ENCODE results near the gene PIP4K2B. TPM values are rescaled to one million over a fixed set of nuclear protein-coding genes. Genes with fewer than 3 reads are reported as not detected.
A peak's percentile ranks its signal among the peaks of the same experiment; 100 is the strongest.

The PIP4K2B gene
- total and polyA plus RNA-seq, 9 of the 15 experiments (the other 6 are each of a cell fraction or from before 2014, with no cell fraction given), result 3.7 to 29.9 (median 23.0) TPM

DNA sequence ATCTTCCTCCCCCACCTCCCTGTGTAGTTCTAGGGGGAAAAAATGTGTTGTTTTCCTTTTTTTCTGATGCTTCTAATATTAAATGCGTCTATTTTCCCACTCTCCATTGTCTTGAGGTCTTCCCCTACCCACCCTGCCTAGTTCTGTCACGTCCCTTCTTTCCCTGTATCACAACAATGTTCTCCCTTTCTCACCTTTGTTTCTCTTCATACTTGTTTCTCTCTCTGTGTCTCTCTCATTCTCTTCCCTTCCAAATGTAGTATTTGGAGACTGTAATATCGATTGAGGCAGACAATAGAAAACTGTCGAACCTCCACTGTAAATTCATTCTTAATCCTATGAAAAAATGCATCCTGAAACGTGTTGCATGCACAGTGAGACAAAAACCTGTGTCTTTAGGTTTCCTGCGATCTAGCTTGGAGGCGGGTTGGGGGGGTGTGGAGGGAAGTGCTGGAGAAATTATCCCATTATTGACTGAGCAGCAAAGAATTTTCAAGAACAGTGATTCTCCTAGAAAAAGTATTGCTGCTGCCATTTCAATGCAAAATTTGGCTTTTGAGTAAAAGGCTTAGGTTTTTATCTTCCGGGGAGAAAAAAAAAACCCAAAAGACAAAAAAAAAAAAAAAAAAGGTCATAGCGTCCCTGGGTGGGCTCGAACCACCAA is 48.1 kb downstream of the PIP4K2B start (continued):
- TF ChIP-seq PHB2 (IDR thresholded peaks at IDR 0.05; ENCODE audit: low read depth), result no peak; the same call in 1 of the 2 replicates
- TF ChIP-seq DIDO1 (tag; IDR thresholded peaks at IDR 0.05; ENCODE audit: low read depth), result no peak
- no peak for TF ChIP-seq ZBED1 (IDR thresholded peaks at IDR 0.05)
- TF ChIP-seq SAP30 (IDR thresholded peaks at IDR 0.05; ENCODE audit: borderline replicate concordance, insufficient read depth, low read depth, low read length, poor library complexity, severe bottlenecking), result no peak
- TF ChIP-seq NFIC (IDR thresholded peaks at IDR 0.05), result no peak
- TF ChIP-seq ZNF707 (CRISPR knock-in tag; conservative IDR thresholded peaks at IDR 0.05), result no peak
- TF ChIP-seq HDAC6 (IDR thresholded peaks at IDR 0.05; ENCODE audit: low read depth, low read length), result no peak
- TF ChIP-seq SUPT5H (IDR thresholded peaks at IDR 0.05), result peak; percentile 8; the same call in 1 of the 2 replicates
- peak; percentile 63; the same call in 1 of the 2 replicates for TF ChIP-seq MIER1 (IDR thresholded peaks at IDR 0.05; ENCODE audit: low read depth)
- TF ChIP-seq, protein P1, sequence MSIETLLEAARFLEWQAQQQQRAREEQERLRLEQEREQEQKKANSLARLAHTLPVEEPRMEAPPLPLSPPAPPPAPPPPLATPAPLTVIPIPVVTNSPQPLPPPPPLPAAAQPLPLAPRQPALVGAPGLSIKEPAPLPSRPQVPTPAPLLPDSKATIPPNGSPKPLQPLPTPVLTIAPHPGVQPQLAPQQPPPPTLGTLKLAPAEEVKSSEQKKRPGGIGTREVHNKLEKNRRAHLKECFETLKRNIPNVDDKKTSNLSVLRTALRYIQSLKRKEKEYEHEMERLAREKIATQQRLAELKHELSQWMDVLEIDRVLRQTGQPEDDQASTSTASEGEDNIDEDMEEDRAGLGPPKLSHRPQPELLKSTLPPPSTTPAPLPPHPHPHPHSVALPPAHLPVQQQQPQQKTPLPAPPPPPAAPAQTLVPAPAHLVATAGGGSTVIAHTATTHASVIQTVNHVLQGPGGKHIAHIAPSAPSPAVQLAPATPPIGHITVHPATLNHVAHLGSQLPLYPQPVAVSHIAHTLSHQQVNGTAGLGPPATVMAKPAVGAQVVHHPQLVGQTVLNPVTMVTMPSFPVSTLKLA (conservative IDR thresholded peaks at IDR 0.05), result peak in 1 of 2 experiments; percentile 9; a peak in 1 of 4 replicates
- TF ChIP-seq KDM5B (IDR thresholded peaks at IDR 0.05; ENCODE audit: insufficient replicate concordance, low read depth, low read length), result peak; percentile 16
- no peak; the same call in 1 of the 2 replicates for TF ChIP-seq EP300 (IDR thresholded peaks at IDR 0.05; ENCODE audit: low read length)
- peak; percentile 68 for TF ChIP-seq NCOA4 (IDR thresholded peaks at IDR 0.05; ENCODE audit: partially characterized antibody)
- TF ChIP-seq ZKSCAN8 (CRISPR knock-in tag; IDR thresholded peaks at IDR 0.05), result no peak
- no peak for TF ChIP-seq ZNF717 (CRISPR knock-in tag; IDR thresholded peaks at IDR 0.05)
- TF ChIP-seq, protein P2, sequence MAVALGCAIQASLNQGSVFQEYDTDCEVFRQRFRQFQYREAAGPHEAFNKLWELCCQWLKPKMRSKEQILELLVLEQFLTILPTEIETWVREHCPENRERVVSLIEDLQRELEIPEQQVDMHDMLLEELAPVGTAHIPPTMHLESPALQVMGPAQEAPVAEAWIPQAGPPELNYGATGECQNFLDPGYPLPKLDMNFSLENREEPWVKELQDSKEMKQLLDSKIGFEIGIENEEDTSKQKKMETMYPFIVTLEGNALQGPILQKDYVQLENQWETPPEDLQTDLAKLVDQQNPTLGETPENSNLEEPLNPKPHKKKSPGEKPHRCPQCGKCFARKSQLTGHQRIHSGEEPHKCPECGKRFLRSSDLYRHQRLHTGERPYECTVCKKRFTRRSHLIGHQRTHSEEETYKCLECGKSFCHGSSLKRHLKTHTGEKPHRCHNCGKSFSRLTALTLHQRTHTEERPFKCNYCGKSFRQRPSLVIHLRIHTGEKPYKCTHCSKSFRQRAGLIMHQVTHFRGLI (CRISPR knock-in tag; IDR thresholded peaks at IDR 0.05), result no peak
- TF ChIP-seq, protein P3, sequence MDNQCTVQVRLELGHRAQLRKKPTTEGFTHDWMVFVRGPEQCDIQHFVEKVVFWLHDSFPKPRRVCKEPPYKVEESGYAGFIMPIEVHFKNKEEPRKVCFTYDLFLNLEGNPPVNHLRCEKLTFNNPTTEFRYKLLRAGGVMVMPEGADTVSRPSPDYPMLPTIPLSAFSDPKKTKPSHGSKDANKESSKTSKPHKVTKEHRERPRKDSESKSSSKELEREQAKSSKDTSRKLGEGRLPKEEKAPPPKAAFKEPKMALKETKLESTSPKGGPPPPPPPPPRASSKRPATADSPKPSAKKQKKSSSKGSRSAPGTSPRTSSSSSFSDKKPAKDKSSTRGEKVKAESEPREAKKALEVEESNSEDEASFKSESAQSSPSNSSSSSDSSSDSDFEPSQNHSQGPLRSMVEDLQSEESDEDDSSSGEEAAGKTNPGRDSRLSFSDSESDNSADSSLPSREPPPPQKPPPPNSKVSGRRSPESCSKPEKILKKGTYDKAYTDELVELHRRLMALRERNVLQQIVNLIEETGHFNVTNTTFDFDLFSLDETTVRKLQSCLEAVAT (IDR thresholded peaks at IDR 0.05), result peak in 1 of 2 experiments; percentile 18; a peak in 1 of 4 replicates
- 0 out of 2 replicates have a peak, but pooled peaks have one; percentile 43 for TF ChIP-seq EHMT2 (IDR thresholded peaks at IDR 0.05)
- no peak for TF ChIP-seq BCOR (IDR thresholded peaks at IDR 0.05)
- TF ChIP-seq JUNB (CRISPR knock-in tag; conservative IDR thresholded peaks at IDR 0.05), result no peak
- no peak for TF ChIP-seq SLC30A9 (CRISPR knock-in tag; IDR thresholded peaks at IDR 0.05)
- no peak for TF ChIP-seq SNRNP70 (optimal IDR thresholded peaks at IDR 0.05; ENCODE audit: low read depth, low read length)
- TF ChIP-seq ESRRB (CRISPR knock-in tag; IDR thresholded peaks at IDR 0.05; ENCODE audit: borderline replicate concordance), result no peak
- no peak for TF ChIP-seq BRF1 (IDR thresholded peaks at IDR 0.05; ENCODE audit: borderline replicate concordance, extremely low read depth, insufficient read length)
- peak; percentile 58; the same call in 1 of the 2 replicates for TF ChIP-seq SMARCA5 (IDR thresholded peaks at IDR 0.05)
- no peak for TF ChIP-seq RBM14 (IDR thresholded peaks at IDR 0.05; ENCODE audit: borderline replicate concordance, insufficient read depth, low read depth, low read length)
- no peak for TF ChIP-seq ZEB2 (IDR thresholded peaks at IDR 0.05)
